Measurements from ENCODE around the gene CDK19. TPM values are rescaled to one million over a fixed set of nuclear protein-coding genes. Genes with fewer than 3 reads are reported as not detected.

Gene CDK19
- total and polyA plus RNA-seq, 2 of the 13 experiments (the other 11 are each of a cell fraction or from before 2014, with no cell fraction given): 13.4 to 27.0 TPM

GRCh38 chr6:110755411-110755834 lies 59.8 kb downstream of the CDK19 start (continued):
- TF ChIP-seq AHDC1 (CRISPR knock-in tag; IDR thresholded peaks at IDR 0.05; ENCODE audit: borderline replicate concordance) (no peak), ZNF646 (CRISPR knock-in tag; IDR thresholded peaks at IDR 0.05) (no peak), THAP7 (CRISPR knock-in tag; IDR thresholded peaks at IDR 0.05) (no peak), PAXIP1 (CRISPR knock-in tag; conservative IDR thresholded peaks at IDR 0.05) (peak; percentile 70), SRSF4 (IDR thresholded peaks at IDR 0.05; ENCODE audit: low read depth, low read length, poor library complexity, severe bottlenecking) (no peak), ARHGAP35 (CRISPR knock-in tag; IDR thresholded peaks at IDR 0.05; ENCODE audit: borderline replicate concordance) (no peak), ZNF256 (CRISPR knock-in tag; conservative IDR thresholded peaks at IDR 0.05) (no peak), SOX13 (IDR thresholded peaks at IDR 0.05) (no peak), SOX13 (CRISPR knock-in tag; conservative IDR thresholded peaks at IDR 0.05 in 1 of 2, IDR thresholded peaks at IDR 0.05 in 1 of 2) (peak in 1 of 2 experiments; percentile 80; a peak in 2 of 4 replicates), PCBP2 (optimal IDR thresholded peaks at IDR 0.05; ENCODE audit: low read depth, low read length, poor library complexity, severe bottlenecking) (no peak), MXI1 (IDR thresholded peaks at IDR 0.05; ENCODE audit: borderline replicate concordance, low read depth, low read length) (no peak), ZNF317 (CRISPR knock-in tag; IDR thresholded peaks at IDR 0.05) (no peak)

Data from HepG2 (cell line).